ENCODE measurements around the gene FADS6. TPM values are rescaled to one million over a fixed set of nuclear protein-coding genes. Genes with fewer than 3 reads are reported as not detected.

Gene FADS6
- total RNA-seq, 1 donor from 2014 or later = not detected

- Mint-ChIP-seq H3K4me3 (no peak overlapping the region), H3K27me3 (ENCODE audit: low read depth) (peaks cover 91% of the 10 kb centered on the region), H3K9me3 (no peaks in the 10 kb centered on the region), H3K27ac (ENCODE audit: unreplicated experiment) (no peak overlapping the region), H3K36me3 (ENCODE audit: low read depth) (no peaks in the 10 kb centered on the region), H3K4me1 (no peaks in the 10 kb centered on the region)
- no peak for TF ChIP-seq CTCF (conservative IDR thresholded peaks at IDR 0.05)
- no peak for DNase-seq (ENCODE audit: low read depth, low spot score)
These were observed 43.9 kb upstream of the FADS6 start for GRCh38 chr17:74937064-74938051.

- no peaks in the 10 kb centered on the region for H3K36me3 Mint-ChIP-seq (ENCODE audit: low read depth)
- DNase-seq (ENCODE audit: low read depth, low spot score) = no peak
- no peaks in the 10 kb centered on the region for H3K4me1 Mint-ChIP-seq
- no peak for TF ChIP-seq CTCF (conservative IDR thresholded peaks at IDR 0.05)
- no peaks in the 10 kb centered on the region for H3K9me3 Mint-ChIP-seq
- H3K27me3 Mint-ChIP-seq (ENCODE audit: low read depth) = peaks cover 93% of the 10 kb centered on the region
- H3K27ac Mint-ChIP-seq (ENCODE audit: unreplicated experiment) = no peak overlapping the region
- H3K4me3 Mint-ChIP-seq = no peak overlapping the region
These were observed 43.0 kb upstream of the FADS6 start for GRCh38 chr17:74936470-74936799.

GRCh38 chr17:74935585-74936469 lies 42.4 kb upstream of the FADS6 start, which contains the start of gene OTOP3:
TSS of gene OTOP3 (plus strand) at chr17:74935898. CDS start at chr17:74935922, 24 bp downstream.
- no peak for TF ChIP-seq CTCF (conservative IDR thresholded peaks at IDR 0.05)
- Mint-ChIP-seq H3K9me3 (no peaks in the 10 kb centered on the region), H3K27ac (ENCODE audit: unreplicated experiment) (no peak within 1 kb of the TSS), H3K27me3 (ENCODE audit: low read depth) (peaks cover 96% of the 10 kb centered on the region), H3K4me1 (no peaks in the 10 kb centered on the region), H3K36me3 (ENCODE audit: low read depth) (no peaks in the 10 kb centered on the region), H3K4me3 (no peak within 1 kb of the TSS)
- no peak for DNase-seq (ENCODE audit: low read depth, low spot score)

- Mint-ChIP-seq H3K4me1 (no peaks in the 10 kb centered on the region), H3K36me3 (ENCODE audit: low read depth) (no peaks in the 10 kb centered on the region), H3K4me3 (no peak overlapping the region), H3K27ac (ENCODE audit: unreplicated experiment) (no peak overlapping the region), H3K9me3 (no peaks in the 10 kb centered on the region), H3K27me3 (ENCODE audit: low read depth) (peaks cover 96% of the 10 kb centered on the region)
- no peak for DNase-seq (ENCODE audit: low read depth, low spot score)
- no peak for TF ChIP-seq CTCF (conservative IDR thresholded peaks at IDR 0.05)
These were observed 41.6 kb upstream of the FADS6 start for GRCh38 chr17:74935048-74935447.

- no peak for DNase-seq (ENCODE audit: low read depth, low spot score)
- Mint-ChIP-seq H3K27ac (ENCODE audit: unreplicated experiment) (no peak overlapping the region), H3K4me1 (no peaks in the 10 kb centered on the region), H3K4me3 (no peak overlapping the region), H3K36me3 (ENCODE audit: low read depth) (no peaks in the 10 kb centered on the region), H3K27me3 (ENCODE audit: low read depth) (peaks cover 94% of the 10 kb centered on the region), H3K9me3 (no peaks in the 10 kb centered on the region)
- TF ChIP-seq CTCF (conservative IDR thresholded peaks at IDR 0.05) = no peak
These were observed 37.2 kb upstream of the FADS6 start for GRCh38 chr17:74930535-74931036.

Data from neural crest cell (in vitro differentiated cells).